Measurements from ENCODE around the gene CSRNP2. TPM values are rescaled to one million over a fixed set of nuclear protein-coding genes. Genes with fewer than 3 reads are reported as not detected.

Gene CSRNP2
- total and polyA plus RNA-seq, 2 of the 13 experiments (the other 11 are each of a cell fraction or from before 2014, with no cell fraction given), result 4.8 to 7.3 TPM

DNA sequence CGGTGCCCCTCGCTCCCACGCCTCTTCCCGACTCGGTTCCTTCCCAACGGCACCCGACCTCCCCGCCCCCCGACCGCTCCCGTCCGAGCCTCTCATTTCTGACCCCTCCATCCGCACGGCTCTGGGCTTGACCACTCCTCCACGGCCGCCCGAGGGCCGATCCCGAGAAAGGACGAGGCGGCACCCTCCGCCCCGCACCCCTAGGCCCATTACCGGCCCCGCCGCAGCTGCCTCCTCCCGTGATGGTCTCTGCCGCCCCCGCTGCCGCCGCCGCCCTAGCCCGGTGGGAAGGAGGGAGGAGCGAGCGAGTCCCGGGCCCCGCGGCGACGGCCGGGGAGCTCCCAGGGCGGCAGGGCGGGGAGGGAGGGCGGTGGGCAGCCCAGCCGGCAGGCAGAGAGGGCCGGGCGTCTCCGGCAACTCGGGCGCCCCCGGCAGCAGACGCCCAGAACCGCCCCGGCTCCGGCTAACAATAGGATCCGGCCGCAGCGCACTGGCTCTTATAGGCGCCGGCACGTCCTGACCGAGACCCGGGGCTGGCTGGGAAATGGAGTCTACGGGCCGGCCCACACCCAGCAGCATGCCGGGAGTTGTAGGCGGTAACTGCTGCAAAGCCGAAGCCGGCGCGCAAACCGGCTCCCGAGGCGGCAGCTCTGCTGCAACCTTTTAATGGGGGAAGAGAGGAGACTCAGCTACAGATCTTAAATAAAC, at the start of gene CSRNP2 (continued):
- TF ChIP-seq, protein P1, sequence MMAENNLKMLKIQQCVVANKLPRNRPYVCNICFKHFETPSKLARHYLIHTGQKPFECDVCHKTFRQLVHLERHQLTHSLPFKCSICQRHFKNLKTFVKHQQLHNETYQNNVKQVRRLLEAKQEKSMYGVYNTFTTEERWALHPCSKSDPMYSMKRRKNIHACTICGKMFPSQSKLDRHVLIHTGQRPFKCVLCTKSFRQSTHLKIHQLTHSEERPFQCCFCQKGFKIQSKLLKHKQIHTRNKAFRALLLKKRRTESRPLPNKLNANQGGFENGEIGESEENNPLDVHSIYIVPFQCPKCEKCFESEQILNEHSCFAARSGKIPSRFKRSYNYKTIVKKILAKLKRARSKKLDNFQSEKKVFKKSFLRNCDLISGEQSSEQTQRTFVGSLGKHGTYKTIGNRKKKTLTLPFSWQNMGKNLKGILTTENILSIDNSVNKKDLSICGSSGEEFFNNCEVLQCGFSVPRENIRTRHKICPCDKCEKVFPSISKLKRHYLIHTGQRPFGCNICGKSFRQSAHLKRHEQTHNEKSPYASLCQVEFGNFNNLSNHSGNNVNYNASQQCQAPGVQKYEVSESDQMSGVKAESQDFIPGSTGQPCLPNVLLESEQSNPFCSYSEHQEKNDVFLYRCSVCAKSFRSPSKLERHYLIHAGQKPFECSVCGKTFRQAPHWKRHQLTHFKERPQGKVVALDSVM (CRISPR knock-in tag; IDR thresholded peaks at IDR 0.05), result peak; percentile 42; the same call in 1 of the 2 replicates
- no peak for TF ChIP-seq CHD2 (IDR thresholded peaks at IDR 0.05; ENCODE audit: low read depth, low read length)
- no peak for TF ChIP-seq RXRA (CRISPR knock-in tag; IDR thresholded peaks at IDR 0.05)
- peak; percentile 85 for TF ChIP-seq SUZ12 (IDR thresholded peaks at IDR 0.05; ENCODE audit: low read depth, low read length)
- peak; percentile 44; the same call in 1 of the 2 replicates for TF ChIP-seq POGZ (CRISPR knock-in tag; IDR thresholded peaks at IDR 0.05)
- TF ChIP-seq ZNF558 (CRISPR knock-in tag; IDR thresholded peaks at IDR 0.05; ENCODE audit: borderline replicate concordance), result no peak
- TF ChIP-seq ZNF687 (CRISPR knock-in tag; IDR thresholded peaks at IDR 0.05), result peak; percentile 87
- no peak for TF ChIP-seq ZFAT (CRISPR knock-in tag; conservative IDR thresholded peaks at IDR 0.05)
- TF ChIP-seq FOXP4 (CRISPR knock-in tag; IDR thresholded peaks at IDR 0.05), result no peak
- TF ChIP-seq ZNF34 (CRISPR knock-in tag; IDR thresholded peaks at IDR 0.05; ENCODE audit: borderline replicate concordance), result 0 out of 2 replicates have a peak, but pooled peaks have one; percentile 63
- peak; percentile 69 for TF ChIP-seq GZF1 (CRISPR knock-in tag; IDR thresholded peaks at IDR 0.05)
- TF ChIP-seq KDM6A (CRISPR knock-in tag; IDR thresholded peaks at IDR 0.05; ENCODE audit: low read depth), result no peak
- no peak for TF ChIP-seq NFKBIZ (CRISPR knock-in tag; IDR thresholded peaks at IDR 0.05)
- peak; percentile 89; the same call in 1 of the 2 replicates for TF ChIP-seq ARNT2 (CRISPR knock-in tag; IDR thresholded peaks at IDR 0.05; ENCODE audit: low read depth)
- peak; percentile 48 for TF ChIP-seq PITX1 (CRISPR knock-in tag; IDR thresholded peaks at IDR 0.05)
- peak; percentile 85 for TF ChIP-seq ZNF563 (CRISPR knock-in tag; IDR thresholded peaks at IDR 0.05)
- TF ChIP-seq, protein P2, sequence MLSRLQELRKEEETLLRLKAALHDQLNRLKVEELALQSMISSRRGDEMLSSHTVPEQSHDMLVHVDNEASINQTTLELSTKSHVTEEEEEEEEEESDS (CRISPR knock-in tag; IDR thresholded peaks at IDR 0.05; ENCODE audit: borderline replicate concordance), result 0 out of 2 replicates have a peak, but pooled peaks have one; percentile 42
- TF ChIP-seq, protein P3, sequence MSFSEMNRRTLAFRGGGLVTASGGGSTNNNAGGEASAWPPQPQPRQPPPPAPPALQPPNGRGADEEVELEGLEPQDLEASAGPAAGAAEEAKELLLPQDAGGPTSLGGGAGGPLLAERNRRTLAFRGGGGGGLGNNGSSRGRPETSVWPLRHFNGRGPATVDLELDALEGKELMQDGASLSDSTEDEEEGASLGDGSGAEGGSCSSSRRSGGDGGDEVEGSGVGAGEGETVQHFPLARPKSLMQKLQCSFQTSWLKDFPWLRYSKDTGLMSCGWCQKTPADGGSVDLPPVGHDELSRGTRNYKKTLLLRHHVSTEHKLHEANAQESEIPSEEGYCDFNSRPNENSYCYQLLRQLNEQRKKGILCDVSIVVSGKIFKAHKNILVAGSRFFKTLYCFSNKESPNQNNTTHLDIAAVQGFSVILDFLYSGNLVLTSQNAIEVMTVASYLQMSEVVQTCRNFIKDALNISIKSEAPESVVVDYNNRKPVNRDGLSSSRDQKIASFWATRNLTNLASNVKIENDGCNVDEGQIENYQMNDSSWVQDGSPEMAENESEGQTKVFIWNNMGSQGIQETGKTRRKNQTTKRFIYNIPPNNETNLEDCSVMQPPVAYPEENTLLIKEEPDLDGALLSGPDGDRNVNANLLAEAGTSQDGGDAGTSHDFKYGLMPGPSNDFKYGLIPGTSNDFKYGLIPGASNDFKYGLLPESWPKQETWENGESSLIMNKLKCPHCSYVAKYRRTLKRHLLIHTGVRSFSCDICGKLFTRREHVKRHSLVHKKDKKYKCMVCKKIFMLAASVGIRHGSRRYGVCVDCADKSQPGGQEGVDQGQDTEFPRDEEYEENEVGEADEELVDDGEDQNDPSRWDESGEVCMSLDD (CRISPR knock-in tag; IDR thresholded peaks at IDR 0.05; ENCODE audit: borderline replicate concordance), result 0 out of 2 replicates have a peak, but pooled peaks have one; percentile 44

All from HepG2 (cell line).